ENCODE results near the gene ACOT6.
A peak's percentile ranks its signal among the peaks of the same experiment; 100 is the strongest.
"Not testable (repeated sequence)": the region's sequence is repeated elsewhere in the genome, so short reads cannot be mapped to it uniquely, and the experiment has no call there.

ACOT6 gene

GRCh38 chr14:73644531-73645247 lies 32.4 kb downstream of the ACOT6 start, which contains the start of gene DNAL1:
DNAL1 (plus strand) TSS chr14:73644986; CDS start chr14:73645040, 54 bp downstream.
- DNase-seq (ENCODE audit: low read depth in 2 of 2): peak; percentile 82 to 85

GRCh38 chr14:73645248-73645610 lies 32.9 kb downstream of the ACOT6 start:
- no peak for DNase-seq (ENCODE audit: low read depth in 2 of 2)

- DNase-seq (ENCODE audit: low read depth in 2 of 2): no peak
These were observed 38.7 kb downstream of the ACOT6 start for GRCh38 chr14:73651005-73651404.

- DNase-seq (ENCODE audit: low read depth in 2 of 2): no peak
These were observed 43.5 kb downstream of the ACOT6 start for GRCh38 chr14:73655851-73656250.

GRCh38 chr14:73659202-73659601 lies 46.9 kb downstream of the ACOT6 start:
- DNase-seq (ENCODE audit: low read depth in 2 of 2): not testable (repeated sequence)

- no peak for DNase-seq (ENCODE audit: low read depth in 2 of 2)
These were observed 48.2 kb downstream of the ACOT6 start for GRCh38 chr14:73660511-73660910.

- no peak for DNase-seq (ENCODE audit: low read depth in 2 of 2)
These were observed 49.6 kb downstream of the ACOT6 start for GRCh38 chr14:73661872-73662271.

- no peak for DNase-seq (ENCODE audit: low read depth in 2 of 2)
These were observed 50.2 kb downstream of the ACOT6 start for GRCh38 chr14:73662487-73662943.

- no peak for DNase-seq (ENCODE audit: low read depth in 2 of 2)
These were observed 51.4 kb downstream of the ACOT6 start for GRCh38 chr14:73663548-73664212.

GRCh38 chr14:73665130-73665529 lies 52.8 kb downstream of the ACOT6 start:
- no peak for DNase-seq (ENCODE audit: low read depth in 2 of 2)

- DNase-seq (ENCODE audit: low read depth in 2 of 2): no peak
These were observed 54.3 kb downstream of the ACOT6 start for GRCh38 chr14:73666583-73666982.

GRCh38 chr14:73667854-73668253 lies 55.5 kb downstream of the ACOT6 start:
- DNase-seq (ENCODE audit: low read depth in 2 of 2): no peak
